ENCODE data around the gene ARIH1. TPM values are rescaled to one million over a fixed set of nuclear protein-coding genes. Genes with fewer than 3 reads are reported as not detected.

ARIH1 gene
- polyA plus RNA-seq, 3 donors, result 13.5 to 47.2 (median 14.4) TPM

DNA sequence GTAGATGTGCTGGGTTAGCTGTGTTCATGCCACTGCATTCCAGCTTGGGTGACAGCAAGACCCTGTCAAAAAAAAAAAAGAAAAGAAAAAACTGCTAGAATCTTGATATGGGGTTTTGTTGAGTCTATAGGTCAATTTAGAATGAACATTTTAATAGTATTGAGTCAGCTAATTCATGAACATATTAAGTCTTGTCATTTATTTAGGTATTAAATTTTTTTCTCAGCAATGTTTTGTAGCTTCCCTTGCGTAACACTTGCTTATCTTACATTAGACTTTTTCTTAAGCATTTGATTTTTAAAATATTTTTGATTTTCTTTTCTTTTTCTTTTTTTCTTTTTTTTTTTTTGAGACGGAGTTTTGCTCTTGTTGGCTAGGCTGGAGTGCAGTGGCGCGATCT, 119.7 kb downstream of the ARIH1 start:
- no peak overlapping the region for H3K27ac Mint-ChIP-seq
- WGBS (ENCODE audit: insufficient coverage), result no CpG with 5 or more reads among the region's 4 CpGs
- Histone ChIP-seq H3K27me3 (ENCODE audit: control insufficient read depth in 2 of 2, insufficient read depth in 2 of 2, low read length in 2 of 2) (no peaks in the 10 kb centered on the region), H3K4me1 (ENCODE audit: control insufficient read depth in 1 of 2, insufficient read depth in 2 of 2, low read length in 2 of 2) (no peaks in the 10 kb centered on the region), H3K4me3 (replicated peaks in 1 of 3; ENCODE audit: low read depth in 2 of 3, low read length in 3 of 3) (no peak overlapping the region), H4K20me1 (ENCODE audit: insufficient read depth, low read length) (no peaks in the 10 kb centered on the region), H3K79me2 (ENCODE audit: insufficient read depth, low read length) (no peaks in the 10 kb centered on the region), H3K9ac (ENCODE audit: insufficient read depth, low read length, poor library complexity, severe bottlenecking) (no peak overlapping the region), H3K4me2 (replicated peaks; ENCODE audit: extremely low read depth, low read length, poor library complexity, severe bottlenecking) (no peak overlapping the region), H3K36me3 (replicated peaks in 1 of 2; ENCODE audit: control insufficient read depth in 1 of 2, insufficient read depth in 2 of 2, low read length in 2 of 2) (no peaks in the 10 kb centered on the region), H2AFZ (ENCODE audit: insufficient read depth, low read depth, low read length, poor library complexity, severe bottlenecking) (no peak overlapping the region), H3K9me3 (replicated peaks in 1 of 2; ENCODE audit: control insufficient read depth in 1 of 2, insufficient read depth in 1 of 2, low read length in 2 of 2) (no peaks in the 10 kb centered on the region), H3K27ac (ENCODE audit: low read depth in 1 of 2, low read length in 2 of 2) (no peak overlapping the region)
- peaks cover 0 to 4% of the 10 kb centered on the region in 2 donors for H3K36me3 Mint-ChIP-seq
- H3K4me1 Mint-ChIP-seq, result no peaks in the 10 kb centered on the region
- intact Hi-C loops (cut with micrococcal nuclease), result no loop called here
- peaks cover 0 to 2% (median 0%) of the 10 kb centered on the region in 3 donors for H3K27me3 Mint-ChIP-seq (ENCODE audit: low read depth in 3 of 3)
- TF ChIP-seq, protein P1, sequence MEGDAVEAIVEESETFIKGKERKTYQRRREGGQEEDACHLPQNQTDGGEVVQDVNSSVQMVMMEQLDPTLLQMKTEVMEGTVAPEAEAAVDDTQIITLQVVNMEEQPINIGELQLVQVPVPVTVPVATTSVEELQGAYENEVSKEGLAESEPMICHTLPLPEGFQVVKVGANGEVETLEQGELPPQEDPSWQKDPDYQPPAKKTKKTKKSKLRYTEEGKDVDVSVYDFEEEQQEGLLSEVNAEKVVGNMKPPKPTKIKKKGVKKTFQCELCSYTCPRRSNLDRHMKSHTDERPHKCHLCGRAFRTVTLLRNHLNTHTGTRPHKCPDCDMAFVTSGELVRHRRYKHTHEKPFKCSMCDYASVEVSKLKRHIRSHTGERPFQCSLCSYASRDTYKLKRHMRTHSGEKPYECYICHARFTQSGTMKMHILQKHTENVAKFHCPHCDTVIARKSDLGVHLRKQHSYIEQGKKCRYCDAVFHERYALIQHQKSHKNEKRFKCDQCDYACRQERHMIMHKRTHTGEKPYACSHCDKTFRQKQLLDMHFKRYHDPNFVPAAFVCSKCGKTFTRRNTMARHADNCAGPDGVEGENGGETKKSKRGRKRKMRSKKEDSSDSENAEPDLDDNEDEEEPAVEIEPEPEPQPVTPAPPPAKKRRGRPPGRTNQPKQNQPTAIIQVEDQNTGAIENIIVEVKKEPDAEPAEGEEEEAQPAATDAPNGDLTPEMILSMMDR (IDR thresholded peaks at IDR 0.05), result no peak
- H3K4me3 Mint-ChIP-seq, result no peak overlapping the region
- no peak for DNase-seq
- no peaks in the 10 kb centered on the region for H3K9me3 Mint-ChIP-seq

DNA sequence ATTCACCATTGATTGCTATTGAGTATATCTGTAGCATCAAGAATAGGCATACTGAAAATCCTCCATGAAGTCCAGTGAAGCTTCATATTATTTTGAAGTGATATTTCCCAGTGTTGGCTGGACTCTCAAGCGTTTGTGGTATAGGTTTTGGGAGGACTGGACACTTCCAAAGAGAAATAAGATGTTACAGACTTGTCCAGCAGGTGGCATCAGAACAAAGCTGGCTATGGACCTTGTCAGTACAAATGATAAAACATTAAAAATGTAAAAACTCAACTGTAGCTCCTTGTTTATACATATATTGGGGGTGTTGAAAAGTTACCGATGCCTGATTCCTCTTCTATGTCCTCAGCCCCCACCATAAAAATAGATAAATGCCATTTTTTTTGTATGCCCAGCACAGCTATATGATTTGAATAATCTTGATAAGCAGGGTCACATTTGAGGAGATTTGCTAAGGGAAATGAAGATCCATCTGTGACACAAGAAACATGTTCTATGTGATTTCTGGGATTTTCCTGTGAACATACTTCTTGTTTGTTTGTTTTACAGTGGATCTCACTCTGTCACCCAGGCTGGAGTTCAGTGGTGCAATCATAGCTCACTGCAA, 125.8 kb downstream of the ARIH1 start:
- H3K4me1 ChIP-seq (ENCODE audit: control insufficient read depth in 1 of 2, insufficient read depth in 2 of 2, low read length in 2 of 2), result no peaks in the 10 kb centered on the region
- no peaks in the 10 kb centered on the region for H3K79me2 ChIP-seq (ENCODE audit: insufficient read depth, low read length)
- no peak overlapping the region for H3K27ac Mint-ChIP-seq
- H3K36me3 Mint-ChIP-seq, result no peaks in the 10 kb centered on the region
- no peak overlapping the region for H2AFZ ChIP-seq (ENCODE audit: insufficient read depth, low read depth, low read length, poor library complexity, severe bottlenecking)
- no peaks in the 10 kb centered on the region for H3K27me3 ChIP-seq (ENCODE audit: control insufficient read depth in 2 of 2, insufficient read depth in 2 of 2, low read length in 2 of 2)
- no peak overlapping the region for H3K4me3 ChIP-seq (replicated peaks in 1 of 3; ENCODE audit: low read depth in 2 of 3, low read length in 3 of 3)
- H3K4me2 ChIP-seq (replicated peaks; ENCODE audit: extremely low read depth, low read length, poor library complexity, severe bottlenecking), result no peak overlapping the region
- peak; percentile 6 to 41 (median 29) for DNase-seq
- intact Hi-C loops (cut with micrococcal nuclease), result loop anchor here in 1 of 2 donors (10.0 kb wide), 1 partner anchor 75 kb away; no protein-coding TSS in a partner anchor
- H3K4me3 Mint-ChIP-seq, result no peak overlapping the region
- no peaks in the 10 kb centered on the region for H4K20me1 ChIP-seq (ENCODE audit: insufficient read depth, low read length)
- no peaks in the 10 kb centered on the region for H3K9me3 ChIP-seq (replicated peaks in 1 of 2; ENCODE audit: control insufficient read depth in 1 of 2, insufficient read depth in 1 of 2, low read length in 2 of 2)
- no peaks in the 10 kb centered on the region for H3K36me3 ChIP-seq (replicated peaks in 1 of 2; ENCODE audit: control insufficient read depth in 1 of 2, insufficient read depth in 2 of 2, low read length in 2 of 2)
- peaks cover 0 to 1% (median 0%) of the 10 kb centered on the region in 3 donors for H3K27me3 Mint-ChIP-seq (ENCODE audit: low read depth in 3 of 3)
- no peaks in the 10 kb centered on the region for H3K4me1 Mint-ChIP-seq
- no peak overlapping the region for H3K27ac ChIP-seq (ENCODE audit: low read depth in 1 of 2, low read length in 2 of 2)
- TF ChIP-seq, protein P1 (IDR thresholded peaks at IDR 0.05), result peak; percentile 73
- no CpG with 5 or more reads among the region's 2 CpGs for WGBS (ENCODE audit: insufficient coverage)
- H3K9me3 Mint-ChIP-seq, result no peaks in the 10 kb centered on the region
- H3K9ac ChIP-seq (ENCODE audit: insufficient read depth, low read length, poor library complexity, severe bottlenecking), result no peak overlapping the region

Measured in CD14-positive monocyte (primary cell).